GM12891 (cell line): ENCODE results near the gene RBPJ.

Experiments
- PAX5 ChIP-seq: IDR thresholded peaks from 2 replicates; pipeline ENCODE4 v1.6.1; 2011; ENCODE audit warnings: low read length, moderate library complexity, mild to moderate bottlenecking; ENCODE audit not compliant: insufficient read depth, severe bottlenecking
- POLR2AphosphoS5 ChIP-seq: IDR thresholded peaks from 2 replicates; pipeline ENCODE4 v1.6.1; 2011; ENCODE audit warnings: low read depth, low read length, control low read depth
- POU2F2 ChIP-seq: IDR thresholded peaks from 2 replicates; pipeline ENCODE4 v1.6.1; 2011; ENCODE audit warnings: low read depth, mild to moderate bottlenecking, control low read depth, low read length, moderate library complexity
- SPI1 ChIP-seq: IDR thresholded peaks from 2 replicates; pipeline ENCODE4 v1.6.1; 2011; ENCODE audit warnings: low read depth, low read length, control low read depth

DNA sequence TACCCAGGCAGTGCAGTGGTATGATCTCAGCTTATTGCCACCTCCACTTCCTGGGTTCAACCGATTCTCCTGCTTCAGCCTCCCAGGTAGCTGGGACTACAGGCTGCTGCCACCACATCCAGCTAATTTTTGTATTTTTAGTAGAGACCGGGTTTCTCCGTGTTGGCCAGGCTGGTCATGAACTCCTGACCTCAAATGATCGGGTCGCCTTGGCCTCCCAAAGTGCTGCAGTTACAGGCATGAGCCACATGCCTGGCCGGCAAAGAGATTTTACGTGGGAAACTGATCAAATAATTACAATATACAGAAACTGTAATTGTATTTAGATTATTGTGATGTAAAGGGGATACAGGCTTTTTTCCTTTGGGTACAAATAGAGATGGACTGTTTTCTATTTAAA lies 33.7 kb downstream of the RBPJ start:
- no peak for TF ChIP-seq POLR2AphosphoS5
- TF ChIP-seq SPI1 = no peak
- TF ChIP-seq PAX5 = no peak
- no peak for TF ChIP-seq POU2F2
